ENCODE measurements around the gene NECTIN2. TPM values are rescaled to one million over a fixed set of nuclear protein-coding genes. Genes with fewer than 3 reads are reported as not detected.

Gene NECTIN2
- total RNA-seq (100 to 1,000 TPM in 8 of 9 donors, 10 to 100 TPM in 1; 97.7 to 243 (median 131) TPM), polyA plus RNA-seq (100 to 1,000 TPM in 2 of 3 donors, 10 to 100 TPM in 1; 82.7 to 139 (median 124) TPM)
- long read RNA-seq, donor 1, transcript NECTIN2-202 (6 exons, 2,112 nt), result major isoform, 21 of 31 reads
- long read RNA-seq, donor 1, partial matches to known transcripts, result 6 of 31 reads
- long read RNA-seq, donor 1, other reads (novel, unspliced or antisense), result 0 of 31 reads
- long read RNA-seq, donor 2, transcript NECTIN2-202 (6 exons, 2,112 nt), result major isoform, 13 of 28 reads
- long read RNA-seq, donor 2, partial matches to known transcripts, result 12 of 28 reads
- long read RNA-seq, donor 2, other reads (novel, unspliced or antisense), result 0 of 28 reads
- long read RNA-seq, donor 3, transcript NECTIN2-202 (6 exons, 2,112 nt), result major isoform, 19 of 35 reads
- long read RNA-seq, donor 3, partial matches to known transcripts, result 13 of 35 reads
- long read RNA-seq, donor 3, other reads (novel, unspliced or antisense), result 0 of 35 reads
- long read RNA-seq, donor 4, transcript NECTIN2-202 (6 exons, 2,112 nt), result major isoform, 32 of 39 reads
- long read RNA-seq, donor 4, partial matches to known transcripts, result 3 of 39 reads
- long read RNA-seq, donor 4, other reads (novel, unspliced or antisense), result 2 of 39 reads
- long read RNA-seq, donor 5, transcript NECTIN2-201 (9 exons, 2,466 nt), result minor isoform, 89 of 495 reads
- long read RNA-seq, donor 5, transcript NECTIN2-202 (6 exons, 2,112 nt), result major isoform, 352 of 495 reads
- long read RNA-seq, donor 5, partial matches to known transcripts, result 12 of 495 reads
- long read RNA-seq, donor 5, other reads (novel, unspliced or antisense), result 41 of 495 reads
- long read RNA-seq, donor 6, transcript NECTIN2-202 (6 exons, 2,112 nt), result major isoform, 8 of 16 reads
- long read RNA-seq, donor 6, partial matches to known transcripts, result 6 of 16 reads
- long read RNA-seq, donor 6, other reads (novel, unspliced or antisense), result 2 of 16 reads
- long read RNA-seq, donor 7, transcript NECTIN2-202 (6 exons, 2,112 nt), result major isoform, 13 of 34 reads
- long read RNA-seq, donor 7, partial matches to known transcripts, result 19 of 34 reads
- long read RNA-seq, donor 7, other reads (novel, unspliced or antisense), result 0 of 34 reads
- long read RNA-seq, donor 8, transcript NECTIN2-201 (9 exons, 2,466 nt), result minor isoform, 6 of 74 reads
- long read RNA-seq, donor 8, transcript NECTIN2-202 (6 exons, 2,112 nt), result major isoform, 33 of 74 reads
- long read RNA-seq, donor 8, partial matches to known transcripts, result 35 of 74 reads
- long read RNA-seq, donor 8, other reads (novel, unspliced or antisense), result 0 of 74 reads
- long read RNA-seq, donor 9, transcript NECTIN2-202 (6 exons, 2,112 nt), result major isoform, 14 of 21 reads
- long read RNA-seq, donor 9, partial matches to known transcripts, result 6 of 21 reads
- long read RNA-seq, donor 9, other reads (novel, unspliced or antisense), result 0 of 21 reads
- long read RNA-seq, donor 10, transcript NECTIN2-202 (6 exons, 2,112 nt), result major isoform, 29 of 68 reads
- long read RNA-seq, donor 10, partial matches to known transcripts, result 36 of 68 reads
- long read RNA-seq, donor 10, other reads (novel, unspliced or antisense), result 0 of 68 reads

DNA sequence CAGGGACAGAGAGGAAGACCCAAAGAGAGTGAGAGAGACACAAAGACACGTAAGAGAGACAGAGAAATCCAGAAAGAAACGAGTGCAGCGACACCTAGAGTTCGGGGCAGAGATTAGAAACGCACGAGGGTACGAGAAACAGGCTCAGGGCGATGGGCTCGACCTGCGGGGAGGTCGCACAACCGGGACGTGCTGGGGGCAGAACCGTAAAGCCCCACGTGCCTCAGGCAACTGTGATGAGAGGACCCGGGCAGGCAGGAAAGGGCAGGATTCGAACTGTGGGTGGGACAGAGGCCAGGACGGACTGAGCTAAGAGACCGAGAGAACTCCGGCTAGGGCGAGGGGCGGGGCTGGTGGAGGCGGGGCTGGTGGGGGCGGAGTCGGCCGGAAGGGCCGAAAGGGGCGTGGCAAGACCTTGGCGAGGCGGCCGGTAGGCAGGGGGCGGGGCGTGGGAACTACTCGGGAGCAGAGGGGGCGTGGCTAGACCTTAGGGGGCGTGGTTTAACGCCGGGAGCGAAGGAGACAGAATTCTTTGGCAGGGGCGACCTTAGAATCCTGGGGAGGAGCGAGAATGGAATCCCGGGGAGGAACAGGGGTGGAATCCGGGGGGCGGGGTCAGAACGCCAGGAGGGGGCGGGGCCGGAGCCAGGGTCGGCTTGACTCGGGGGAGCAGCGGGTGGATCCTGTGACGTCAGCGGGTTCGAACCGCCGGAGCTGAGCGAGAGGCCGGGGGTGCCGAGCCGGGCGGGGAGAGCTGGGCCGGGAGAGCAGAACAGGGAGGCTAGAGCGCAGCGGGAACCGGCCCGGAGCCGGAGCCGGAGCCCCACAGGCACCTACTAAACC, at the start of gene NECTIN2:
NECTIN2 (plus strand) TSS at position 686 of the 843 bp plus-strand sequence. CDS start 229 bp downstream, outside the sequence.
- H3K27ac ChIP-seq, result peak within 1 kb of the TSS; percentile 49 to 99 (median 98)
- peak; percentile 100 for DNase-seq
- intact Hi-C loops (cut with DNase I), result loop anchor here in 1 of 2 donors (2.0 kb wide), 1 partner anchor 47 kb away; no protein-coding TSS in a partner anchor
- TF ChIP-seq, protein P1, sequence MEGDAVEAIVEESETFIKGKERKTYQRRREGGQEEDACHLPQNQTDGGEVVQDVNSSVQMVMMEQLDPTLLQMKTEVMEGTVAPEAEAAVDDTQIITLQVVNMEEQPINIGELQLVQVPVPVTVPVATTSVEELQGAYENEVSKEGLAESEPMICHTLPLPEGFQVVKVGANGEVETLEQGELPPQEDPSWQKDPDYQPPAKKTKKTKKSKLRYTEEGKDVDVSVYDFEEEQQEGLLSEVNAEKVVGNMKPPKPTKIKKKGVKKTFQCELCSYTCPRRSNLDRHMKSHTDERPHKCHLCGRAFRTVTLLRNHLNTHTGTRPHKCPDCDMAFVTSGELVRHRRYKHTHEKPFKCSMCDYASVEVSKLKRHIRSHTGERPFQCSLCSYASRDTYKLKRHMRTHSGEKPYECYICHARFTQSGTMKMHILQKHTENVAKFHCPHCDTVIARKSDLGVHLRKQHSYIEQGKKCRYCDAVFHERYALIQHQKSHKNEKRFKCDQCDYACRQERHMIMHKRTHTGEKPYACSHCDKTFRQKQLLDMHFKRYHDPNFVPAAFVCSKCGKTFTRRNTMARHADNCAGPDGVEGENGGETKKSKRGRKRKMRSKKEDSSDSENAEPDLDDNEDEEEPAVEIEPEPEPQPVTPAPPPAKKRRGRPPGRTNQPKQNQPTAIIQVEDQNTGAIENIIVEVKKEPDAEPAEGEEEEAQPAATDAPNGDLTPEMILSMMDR (IDR thresholded peaks at IDR 0.05), result peak; percentile 58 to 93 (median 82)
- TF ChIP-seq POLR2A (IDR thresholded peaks at IDR 0.05), result peak; percentile 94 to 95
- peaks cover 36 to 45% of the 10 kb centered on the region in 2 donors for H3K4me1 ChIP-seq (replicated peaks in 1 of 2)
- no peaks in the 10 kb centered on the region for H3K36me3 ChIP-seq (replicated peaks in 1 of 2)
- H3K4me3 ChIP-seq, result peak within 1 kb of the TSS; percentile 33 to 97 (median 84)
- H3K27me3 ChIP-seq, result no peaks in the 10 kb centered on the region
- 0 to 2% (median 0%) methylated on average over 39 to 67 of the region's 67 CpGs for WGBS, 4 donors
- no peaks in the 10 kb centered on the region for H3K9me3 ChIP-seq (replicated peaks in 1 of 3)

DNA sequence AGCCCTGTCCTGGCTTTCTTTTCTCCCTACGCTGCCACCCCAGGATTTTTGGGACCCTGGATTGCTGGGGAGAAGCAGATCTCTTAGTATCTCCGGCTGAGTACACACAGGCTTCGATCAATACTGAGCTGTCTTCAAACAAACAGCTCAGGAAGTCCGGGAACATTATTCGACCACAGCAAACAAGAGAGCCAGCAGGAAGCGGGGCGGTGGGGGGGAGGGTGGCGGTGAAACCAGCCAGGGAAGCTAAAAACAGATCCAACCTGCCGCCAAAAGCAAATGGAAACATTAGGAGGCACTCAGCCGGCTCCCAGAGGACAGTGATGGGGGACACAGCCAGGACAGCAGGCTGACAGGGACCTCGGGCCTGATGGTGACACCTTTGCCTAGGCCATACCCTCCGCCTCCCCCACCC, 49.4 kb upstream of the NECTIN2 start:
- TF ChIP-seq, protein P1 (IDR thresholded peaks at IDR 0.05), result no peak
- no peak for TF ChIP-seq POLR2A (IDR thresholded peaks at IDR 0.05)
- intact Hi-C loops (cut with DNase I), result no loop called here
- 48 to 59% (median 55%) methylated on average over 12 of the region's 12 CpGs for WGBS, 4 donors
- Histone ChIP-seq H3K4me3 (no peak overlapping the region), H3K27ac (peak overlapping the region in 1 of 5 donors; percentile 61), H3K27me3 (no peaks in the 10 kb centered on the region), H3K4me1 (replicated peaks in 1 of 2) (no peaks in the 10 kb centered on the region), H3K36me3 (replicated peaks in 1 of 2) (no peaks in the 10 kb centered on the region), H3K9me3 (replicated peaks in 1 of 3) (no peaks in the 10 kb centered on the region)
- DNase-seq, result peak in 1 of 7 donors; percentile 41

DNA sequence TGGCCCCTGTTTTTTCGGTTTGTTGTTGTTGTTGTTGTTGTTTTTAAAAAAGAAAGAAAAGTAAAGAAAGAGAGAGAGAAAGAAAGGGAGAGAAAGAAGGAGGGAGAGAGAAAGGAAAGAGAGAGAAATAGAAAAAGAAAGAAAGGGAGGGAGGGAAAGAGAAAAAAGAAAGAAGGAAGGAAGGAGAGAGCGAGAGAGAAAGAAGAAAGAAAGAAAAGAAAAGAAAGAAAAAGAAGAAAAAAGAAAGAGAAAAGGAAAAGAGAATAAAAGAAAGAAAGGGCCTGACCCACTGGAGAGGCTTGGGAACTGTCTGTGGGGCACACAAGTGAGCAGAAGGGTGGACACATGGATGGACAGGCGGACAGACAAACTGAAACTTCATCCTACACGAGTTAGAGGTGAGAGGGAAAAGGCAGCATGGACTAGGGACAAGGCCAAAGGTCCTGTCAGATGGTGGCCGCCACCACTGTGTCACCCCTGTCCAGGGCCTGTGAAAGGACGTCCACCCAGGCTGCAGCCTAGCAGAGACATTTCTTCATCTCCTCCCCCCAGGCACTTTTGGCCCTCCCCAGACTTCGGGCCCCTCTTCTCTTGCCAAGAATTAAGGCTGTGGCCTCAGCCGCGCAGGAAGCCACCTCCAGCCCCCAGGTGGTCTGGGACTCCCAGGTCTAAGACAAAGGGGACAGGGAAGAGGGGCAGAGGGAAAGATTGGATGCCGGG, 46.3 kb upstream of the NECTIN2 start:
- Histone ChIP-seq H3K27me3 (no peaks in the 10 kb centered on the region), H3K4me1 (replicated peaks in 1 of 2) (no peaks in the 10 kb centered on the region), H3K9me3 (replicated peaks in 1 of 3) (no peaks in the 10 kb centered on the region), H3K27ac (no peak overlapping the region), H3K36me3 (replicated peaks in 1 of 2) (no peaks in the 10 kb centered on the region), H3K4me3 (no peak overlapping the region)
- TF ChIP-seq, protein P1 (IDR thresholded peaks at IDR 0.05), result no peak
- TF ChIP-seq POLR2A (IDR thresholded peaks at IDR 0.05), result no peak
- WGBS, 4 donors, result 65 to 76% (median 69%) methylated on average over 6 to 10 of the region's 10 CpGs
- intact Hi-C loops (cut with DNase I), result loop anchor here (2.0 to 5.0 kb wide), 2 partner anchors 43 to 45 kb away; no protein-coding TSS in a partner anchor
- DNase-seq, result no peak
